ENCODE data around the gene SUPT5H.
A peak's percentile ranks its signal among the peaks of the same experiment; 100 is the strongest.

SUPT5H gene

DNA sequence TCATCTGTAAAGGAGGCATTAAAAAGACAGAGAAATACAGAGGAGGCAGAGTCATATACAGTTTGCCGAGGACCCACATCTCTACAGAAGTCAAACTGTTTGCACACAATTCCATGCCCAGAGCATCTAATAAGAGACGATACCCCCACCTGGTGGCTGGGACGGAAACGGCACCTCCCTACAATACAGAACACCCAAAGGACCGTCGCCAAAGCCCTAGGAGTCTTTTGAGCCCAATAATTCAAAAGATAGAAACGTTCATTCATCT lies 33.6 kb upstream of the SUPT5H start:
- peak overlapping the region; percentile 70 for H3K4me3 ChIP-seq (ENCODE audit: low read depth, low read length)
- TF ChIP-seq, protein P1, sequence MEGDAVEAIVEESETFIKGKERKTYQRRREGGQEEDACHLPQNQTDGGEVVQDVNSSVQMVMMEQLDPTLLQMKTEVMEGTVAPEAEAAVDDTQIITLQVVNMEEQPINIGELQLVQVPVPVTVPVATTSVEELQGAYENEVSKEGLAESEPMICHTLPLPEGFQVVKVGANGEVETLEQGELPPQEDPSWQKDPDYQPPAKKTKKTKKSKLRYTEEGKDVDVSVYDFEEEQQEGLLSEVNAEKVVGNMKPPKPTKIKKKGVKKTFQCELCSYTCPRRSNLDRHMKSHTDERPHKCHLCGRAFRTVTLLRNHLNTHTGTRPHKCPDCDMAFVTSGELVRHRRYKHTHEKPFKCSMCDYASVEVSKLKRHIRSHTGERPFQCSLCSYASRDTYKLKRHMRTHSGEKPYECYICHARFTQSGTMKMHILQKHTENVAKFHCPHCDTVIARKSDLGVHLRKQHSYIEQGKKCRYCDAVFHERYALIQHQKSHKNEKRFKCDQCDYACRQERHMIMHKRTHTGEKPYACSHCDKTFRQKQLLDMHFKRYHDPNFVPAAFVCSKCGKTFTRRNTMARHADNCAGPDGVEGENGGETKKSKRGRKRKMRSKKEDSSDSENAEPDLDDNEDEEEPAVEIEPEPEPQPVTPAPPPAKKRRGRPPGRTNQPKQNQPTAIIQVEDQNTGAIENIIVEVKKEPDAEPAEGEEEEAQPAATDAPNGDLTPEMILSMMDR (IDR thresholded peaks at IDR 0.05; ENCODE audit: low read depth, low read length), result peak; percentile 69
- no peaks in the 10 kb centered on the region for H3K27me3 ChIP-seq (ENCODE audit: insufficient read depth, low read depth, severe bottlenecking)
- H3K9me3 ChIP-seq (ENCODE audit: severe bottlenecking), result no peaks in the 10 kb centered on the region
- H3K27ac ChIP-seq, result peak overlapping the region; percentile 56
- peak; percentile 90 for DNase-seq
- peaks cover 16% of the 10 kb centered on the region for H3K36me3 ChIP-seq

DNA sequence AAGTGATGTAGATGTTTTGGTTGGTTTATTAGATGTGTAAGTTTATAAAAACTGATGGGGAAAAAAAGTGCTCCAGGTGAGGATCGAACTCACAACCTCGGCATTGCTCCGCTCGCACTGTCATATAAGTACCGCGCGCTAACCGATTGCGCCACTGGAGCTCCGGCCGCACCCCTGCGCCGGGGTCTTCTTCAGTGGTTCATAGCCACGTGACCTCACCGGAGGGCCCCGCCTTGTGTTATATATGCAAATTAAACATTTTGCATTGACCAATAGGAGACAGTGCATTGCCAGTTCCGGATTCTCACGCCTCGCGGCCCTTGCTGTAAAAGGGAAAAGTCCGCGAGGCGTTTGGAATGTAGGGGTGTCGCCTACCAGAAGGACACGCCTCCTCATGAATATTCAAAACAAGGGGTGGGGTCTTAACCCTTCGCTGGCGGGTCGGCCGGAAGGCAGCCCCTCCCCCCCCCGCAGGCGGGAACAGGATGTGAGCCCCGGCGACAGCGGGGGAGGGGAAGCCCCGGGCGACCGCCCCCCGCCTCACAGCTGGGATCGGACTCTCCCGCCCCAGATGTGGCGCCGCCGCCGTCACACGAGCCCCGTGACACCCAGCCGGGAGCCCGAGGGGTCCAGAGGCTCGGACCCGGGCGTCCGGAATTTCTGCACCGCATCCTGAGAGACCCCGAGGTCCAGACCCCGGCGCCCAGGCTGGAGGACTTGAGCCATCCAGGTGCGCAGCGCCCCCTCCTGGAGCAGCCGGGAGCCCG lies 33.1 kb upstream of the SUPT5H start, which contains the start of gene PLEKHG2:
PLEKHG2 (plus strand) TSS at position 570 of the 767 bp plus-strand sequence. CDS start 1,418 bp downstream, outside the sequence.
- H3K4me3 ChIP-seq (ENCODE audit: low read depth, low read length), result peak within 1 kb of the TSS; percentile 70
- TF ChIP-seq, protein P1 (IDR thresholded peaks at IDR 0.05; ENCODE audit: low read depth, low read length), result peak; percentile 76
- H3K27me3 ChIP-seq (ENCODE audit: insufficient read depth, low read depth, severe bottlenecking), result no peaks in the 10 kb centered on the region
- H3K36me3 ChIP-seq, result peaks cover 19% of the 10 kb centered on the region
- DNase-seq, result peak; percentile 98
- no peaks in the 10 kb centered on the region for H3K9me3 ChIP-seq (ENCODE audit: severe bottlenecking)
- H3K27ac ChIP-seq, result peak within 1 kb of the TSS; percentile 91

DNA sequence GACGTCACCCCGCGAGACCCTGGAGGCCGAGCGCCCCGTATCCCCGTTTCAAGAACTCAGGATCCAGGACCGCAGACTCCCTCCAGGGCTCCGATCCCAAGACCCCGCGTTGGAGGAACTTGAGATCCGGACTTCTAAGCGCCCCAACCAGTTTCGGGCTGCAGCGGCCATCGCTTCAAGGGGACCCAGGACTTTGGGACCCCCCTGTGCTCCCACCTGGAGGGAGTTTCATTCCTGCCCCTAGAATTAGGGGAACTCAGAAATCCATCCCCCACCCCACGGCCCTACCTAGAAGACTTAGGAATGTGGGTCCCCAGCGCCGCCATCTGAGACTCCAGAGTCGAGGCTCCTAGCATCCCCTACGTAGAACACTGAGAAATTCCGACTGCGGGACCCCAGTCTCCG lies 32.5 kb upstream of the SUPT5H start:
- Histone ChIP-seq H3K36me3 (peaks cover 23% of the 10 kb centered on the region), H3K27ac (peak overlapping the region; percentile 91), H3K9me3 (ENCODE audit: severe bottlenecking) (no peaks in the 10 kb centered on the region), H3K27me3 (ENCODE audit: insufficient read depth, low read depth, severe bottlenecking) (no peaks in the 10 kb centered on the region), H3K4me3 (ENCODE audit: low read depth, low read length) (peak overlapping the region; percentile 70)
- TF ChIP-seq, protein P1 (IDR thresholded peaks at IDR 0.05; ENCODE audit: low read depth, low read length), result no peak
- no peak for DNase-seq

DNA sequence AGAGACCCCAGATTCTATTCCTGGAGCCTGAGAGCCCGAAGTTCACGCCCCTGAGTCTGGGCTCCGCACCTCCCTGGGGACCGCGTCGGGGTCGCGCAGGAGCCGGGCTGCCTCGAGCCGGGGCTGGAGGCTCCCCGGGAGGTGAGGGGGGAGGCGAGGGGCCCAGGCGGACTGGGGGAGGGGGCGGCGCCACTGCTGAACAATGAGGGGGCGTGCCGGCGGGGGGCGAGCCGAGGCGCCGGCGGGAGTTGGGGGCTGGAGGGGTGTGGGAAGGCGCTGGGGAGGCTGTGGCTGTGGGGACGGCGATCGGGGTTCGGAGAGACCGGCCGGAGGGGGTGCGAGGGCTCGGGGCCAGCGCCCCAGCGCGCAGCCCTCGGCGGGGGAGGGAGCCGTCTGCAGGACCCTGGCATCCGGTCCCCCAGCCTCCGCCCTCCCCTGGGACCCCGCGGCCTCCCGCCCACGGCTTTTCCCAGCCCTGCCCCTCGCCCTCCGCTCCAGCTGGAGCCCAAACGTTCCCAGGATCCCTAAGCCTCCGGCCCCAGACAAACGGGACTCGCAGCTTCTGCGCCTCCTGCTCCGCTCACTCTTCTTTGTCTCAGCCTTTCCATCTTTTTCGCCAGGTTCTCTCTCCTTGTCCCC lies 32.0 kb upstream of the SUPT5H start:
- H3K27me3 ChIP-seq (ENCODE audit: insufficient read depth, low read depth, severe bottlenecking), result no peaks in the 10 kb centered on the region
- H3K36me3 ChIP-seq, result peaks cover 29% of the 10 kb centered on the region
- TF ChIP-seq, protein P1 (IDR thresholded peaks at IDR 0.05; ENCODE audit: low read depth, low read length), result no peak
- H3K9me3 ChIP-seq (ENCODE audit: severe bottlenecking), result no peaks in the 10 kb centered on the region
- DNase-seq, result peak; percentile 80
- peak overlapping the region; percentile 70 for H3K4me3 ChIP-seq (ENCODE audit: low read depth, low read length)
- peak overlapping the region; percentile 91 for H3K27ac ChIP-seq

DNA sequence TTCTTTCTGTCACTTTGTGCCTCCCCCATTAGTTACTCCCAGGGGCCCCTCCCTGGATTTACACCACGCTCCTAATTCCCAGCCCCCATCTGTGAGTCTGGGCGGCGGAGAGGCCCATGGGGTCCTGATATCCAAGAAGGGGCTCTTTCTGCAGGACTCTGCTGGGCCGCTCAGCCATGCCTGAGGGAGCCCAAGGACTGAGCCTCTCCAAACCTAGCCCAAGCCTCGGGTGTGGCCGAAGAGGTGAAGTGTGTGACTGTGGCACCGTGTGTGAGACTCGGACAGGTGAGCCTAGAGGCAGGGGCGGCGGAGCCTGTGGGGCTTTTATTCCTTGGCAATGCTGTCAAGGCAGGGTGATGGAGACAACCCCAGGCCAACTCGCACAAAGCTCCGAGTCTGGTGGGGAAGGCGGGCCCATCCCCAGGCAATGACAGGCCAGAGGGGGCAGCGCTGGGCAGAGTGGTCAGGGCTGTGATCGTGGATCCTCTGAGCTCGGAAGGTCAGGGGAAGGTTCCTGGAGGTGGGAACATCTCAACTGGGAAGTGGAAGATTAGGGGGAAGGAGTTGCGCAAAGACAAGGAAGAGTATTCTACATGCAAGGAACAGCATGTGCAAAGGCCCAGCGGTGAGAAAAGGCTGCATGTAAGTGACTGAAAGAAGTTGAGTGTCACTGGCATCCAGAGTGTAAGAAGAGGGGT lies 31.3 kb upstream of the SUPT5H start:
- TF ChIP-seq, protein P1 (IDR thresholded peaks at IDR 0.05; ENCODE audit: low read depth, low read length), result peak; percentile 51
- Histone ChIP-seq H3K36me3 (peaks cover 35% of the 10 kb centered on the region), H3K9me3 (ENCODE audit: severe bottlenecking) (no peaks in the 10 kb centered on the region), H3K4me3 (ENCODE audit: low read depth, low read length) (peak overlapping the region; percentile 70), H3K27me3 (ENCODE audit: insufficient read depth, low read depth, severe bottlenecking) (no peaks in the 10 kb centered on the region), H3K27ac (peak overlapping the region; percentile 91)
- peak; percentile 69 for DNase-seq
